Naive thymus-derived CD4-positive, alpha-beta T cell (primary cell): ENCODE data around the gene STEAP2. TPM values are rescaled to one million over a fixed set of nuclear protein-coding genes. Genes with fewer than 3 reads are reported as not detected.

Source experiments
- ATAC-seq: fragments of 150-1000 bp; cut with Tn5 transposase; 2 replicates; pipeline ENCODE4 v1.10.0; 2021; ENCODE audit warnings: mild to moderate bottlenecking, moderate library complexity
- CTCF ChIA-PET: fragments of 350-600 bp; sonication (Branson Sonifier 250); formaldehyde crosslinking; loops from one replicate; lab custom pipeline; 2021; ENCODE audit warnings: antibody characterized with exemption; lab: Charles Lee
- POLR2A ChIA-PET: fragments of 350-600 bp; sonication (Branson Sonifier 250); formaldehyde crosslinking; loops from one replicate; lab custom pipeline; 2021; ENCODE audit warnings: antibody characterized with exemption, inconsistent platforms; lab: Charles Lee
- DNase-seq, 9 donors: peaks; one replicate each; pipeline versions ENCODE4 v3.0.0 to v3.0.0-alpha.2; 2020 to 2022; ENCODE audit warnings: mixed read lengths in 1 of 9
- H3K27ac ChIP-seq: one replicate; pipeline ENCODE4 v1.7.0; 2013; ENCODE audit warnings: mild to moderate bottlenecking, low read depth, low read length, moderate library complexity
- H3K27me3 ChIP-seq, 2 donors: one replicate each; pipeline ENCODE4 v1.7.0; 2013; ENCODE audit warnings: low read length in 2 of 2, mild to moderate bottlenecking in 2 of 2, moderate library complexity in 2 of 2; ENCODE audit not compliant: control insufficient read depth in 2 of 2, insufficient read depth in 2 of 2
- H3K36me3 ChIP-seq, 3 experiments: 1 replicate in 2 of 3; 2 replicates in 1 of 3; pipeline ENCODE4 v1.7.0; 2013; ENCODE audit warnings: low read length in 3 of 3, mild to moderate bottlenecking in 3 of 3, moderate library complexity in 1 of 3; ENCODE audit not compliant: insufficient read depth in 3 of 3, control insufficient read depth in 2 of 3
- H3K4me1 ChIP-seq, 2 donors: one replicate each; pipeline ENCODE4 v1.7.0; 2013; ENCODE audit warnings: low read length in 2 of 2, mild to moderate bottlenecking in 2 of 2, moderate library complexity in 1 of 2; ENCODE audit not compliant: control insufficient read depth in 2 of 2, insufficient read depth in 2 of 2
- H3K4me3 ChIP-seq: 2 replicates; pipeline ENCODE4 v1.7.0; 2013; ENCODE audit warnings: mild to moderate bottlenecking, low read length
- H3K9me3 ChIP-seq, 3 experiments: 1 replicate in 2 of 3; 2 replicates in 1 of 3; pipeline ENCODE4 v1.7.0; 2013; ENCODE audit warnings: low read length in 3 of 3; ENCODE audit not compliant: control insufficient read depth in 2 of 3
- H3K27ac Mint-ChIP-seq, 9 donors: one replicate each; pipeline ENCODE4 v1.8.0; 2020 to 2022; ENCODE audit warnings: mixed read lengths in 9 of 9, mild to moderate bottlenecking in 8 of 9, moderate library complexity in 5 of 9, inconsistent platforms in 2 of 9
- H3K27me3 Mint-ChIP-seq, 5 donors: one replicate each; pipeline ENCODE4 v1.8.0; 2021 to 2022; ENCODE audit warnings: mixed read lengths in 5 of 5, mild to moderate bottlenecking in 1 of 5
- H3K36me3 Mint-ChIP-seq, 5 donors: one replicate each; pipeline ENCODE4 v1.8.0; 2020 to 2022; ENCODE audit warnings: mixed read lengths in 5 of 5, mild to moderate bottlenecking in 3 of 5, inconsistent platforms in 1 of 5
- H3K4me1 Mint-ChIP-seq, 7 donors: one replicate each; pipeline ENCODE4 v1.8.0; 2020 to 2022; ENCODE audit warnings: mixed read lengths in 7 of 7, mild to moderate bottlenecking in 3 of 7, inconsistent platforms in 1 of 7
- H3K4me3 Mint-ChIP-seq, 10 donors: one replicate each; pipeline ENCODE4 v1.8.0; 2020 to 2022; ENCODE audit warnings: mild to moderate bottlenecking in 10 of 10, mixed read lengths in 10 of 10, moderate library complexity in 6 of 10, inconsistent platforms in 2 of 10
- H3K9me3 Mint-ChIP-seq, 11 donors: one replicate each; pipeline ENCODE4 v1.8.0; 2020 to 2022; ENCODE audit warnings: mixed read lengths in 11 of 11, mild to moderate bottlenecking in 4 of 11, inconsistent platforms in 1 of 11, moderate library complexity in 1 of 11
- intact Hi-C, 2 donors: fragments of 100-400 bp; cut with micrococcal nuclease; formaldehyde crosslinking; loops; one replicate each; pipeline ENCODE4 v1.15.1; 2023
- polyA plus RNA-seq, 2 donors: library from polyadenylated mRNA; unstranded; fragments of 300-500 nt; fragmentation: Illumina TruSeq; gene quantifications; one replicate each; pipeline ENCODE4 v1.2.3, GENCODE V29; 2021
- total RNA-seq, 6 experiments: library from RNA in 5 of 6; stranded (reverse) in 5 of 6; gene quantifications; 1 replicate in 5 of 6; 2 replicates in 1 of 6; pipeline ENCODE4 v1.2.3 and lab custom pipeline; 2021 to 2026

STEAP2 gene
- total and polyA plus RNA-seq, 7 experiments from 2014 or later: 0.05 TPM; not detected in 6

DNA sequence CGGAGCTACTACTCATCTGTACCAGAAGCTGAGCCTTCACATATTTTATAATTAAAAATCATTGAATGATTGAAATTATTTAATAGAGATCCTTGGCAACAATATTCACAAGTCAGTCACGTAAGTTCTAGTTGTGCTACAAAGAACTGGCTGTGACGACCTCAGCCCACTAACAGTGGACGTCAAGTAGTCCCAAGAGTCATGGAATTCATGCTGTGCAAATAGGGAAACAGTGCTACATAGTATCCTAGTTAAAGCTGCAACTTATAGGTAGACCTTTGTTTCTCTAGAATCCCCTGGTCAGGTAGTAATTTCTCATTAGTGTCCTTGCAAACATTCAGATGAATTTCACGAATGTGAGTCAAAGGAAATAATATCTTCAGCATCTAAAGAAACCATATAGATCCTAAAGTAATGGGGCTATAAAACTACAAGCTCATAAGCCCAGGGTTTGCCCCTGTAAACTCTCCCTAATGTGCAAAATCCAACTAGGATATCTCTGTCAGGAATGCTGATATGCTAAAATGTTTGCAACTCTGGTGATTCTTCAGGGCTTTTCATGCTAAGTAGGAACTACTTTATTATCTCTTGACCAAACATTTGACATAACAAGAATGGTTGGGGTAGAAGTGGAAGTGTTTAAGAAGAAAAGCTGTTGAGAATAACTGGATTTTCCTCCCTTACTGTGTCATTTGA lies 64.6 kb downstream of the STEAP2 start:
- ChIA-PET CTCF (no interaction called here), POLR2A (no interaction called here)
- ATAC-seq (no peak), DNase-seq (no peak)
- Histone ChIP-seq H3K36me3 (no peaks in the 10 kb centered on the region), H3K27me3 (no peaks in the 10 kb centered on the region), H3K27ac (no peak overlapping the region), H3K4me1 (no peaks in the 10 kb centered on the region), H3K9me3 (no peaks in the 10 kb centered on the region), H3K4me3 (no peak overlapping the region)
- Mint-ChIP-seq H3K36me3 (no peaks in the 10 kb centered on the region), H3K9me3 (no peaks in the 10 kb centered on the region), H3K4me3 (no peak overlapping the region), H3K4me1 (no peaks in the 10 kb centered on the region), H3K27me3 (peaks cover 0 to 4% (median 2%) of the 10 kb centered on the region in 5 donors), H3K27ac (no peak overlapping the region)
- intact Hi-C loops: no loop called here

Other genes starting within 250 kb of the STEAP2 start
- gene STEAP1, start 57.3 kb upstream of the STEAP2 start, total RNA-seq: under 1 TPM in 1 of 5 experiments, not detected in 4; 0.46 TPM
- not detected for gene STEAP1, start 57.3 kb upstream of the STEAP2 start, polyA plus RNA-seq
- under 1 TPM in 2 of 5 experiments, not detected in 3; 0.30 to 0.80 TPM for gene CFAP69, start 33.4 kb downstream of the STEAP2 start, total RNA-seq
- not detected for gene CFAP69, start 33.4 kb downstream of the STEAP2 start, polyA plus RNA-seq
- gene FAM237B, start 109.6 kb downstream of the STEAP2 start, total RNA-seq: not detected
- not detected for gene FAM237B, start 109.6 kb downstream of the STEAP2 start, polyA plus RNA-seq
- gene GTPBP10, start 135.0 kb downstream of the STEAP2 start, total RNA-seq: 10 to 100 TPM; 21.5 to 51.4 (median 29.8) TPM
- 10 to 100 TPM; 42.1 to 47.6 TPM for gene GTPBP10, start 135.0 kb downstream of the STEAP2 start, polyA plus RNA-seq
- 1 to 10 TPM in 4 of 5 experiments, under 1 TPM in 1; 0.76 to 3.9 (median 2.0) TPM for gene CLDN12, start 191.7 kb downstream of the STEAP2 start, total RNA-seq
- gene CLDN12, start 191.7 kb downstream of the STEAP2 start, polyA plus RNA-seq: under 1 TPM; 0.41 to 0.56 TPM